Stomach smooth muscle (tissue), 2 donors: ENCODE data around the gene NCKAP5L.

Experiments used
- H3K27ac ChIP-seq: one replicate; pipeline ENCODE4 v1.7.0; 2013; ENCODE audit warnings: mild to moderate bottlenecking, low read length, inconsistent platforms
- H3K27me3 ChIP-seq, 2 donors: one replicate each; pipeline ENCODE4 v1.7.0; 2013; ENCODE audit warnings: low read length in 2 of 2; ENCODE audit not compliant: insufficient read depth in 2 of 2, control insufficient read depth in 1 of 2
- H3K36me3 ChIP-seq, 2 donors: one replicate each; pipeline ENCODE4 v1.7.0; 2013; ENCODE audit warnings: low read length in 2 of 2; ENCODE audit not compliant: control insufficient read depth in 2 of 2, insufficient read depth in 2 of 2
- H3K4me1 ChIP-seq: one replicate; pipeline ENCODE4 v1.7.0; 2013; ENCODE audit warnings: low read length; ENCODE audit not compliant: control insufficient read depth, insufficient read depth
- H3K4me3 ChIP-seq, 2 donors: one replicate each; pipeline ENCODE4 v1.7.0; 2013; ENCODE audit warnings: low read length in 2 of 2
- H3K9ac ChIP-seq, 2 donors: one replicate each; pipeline ENCODE4 v1.7.0; 2013; ENCODE audit warnings: low read length in 2 of 2, mild to moderate bottlenecking in 1 of 2
- H3K9me3 ChIP-seq, 2 donors: one replicate each; pipeline ENCODE4 v1.7.0; 2013; ENCODE audit warnings: low read length in 2 of 2; ENCODE audit not compliant: control insufficient read depth in 2 of 2
- donor health status: healthy.
- donor health status: Pancreatic carcinoma.

NCKAP5L gene

GRCh38 chr12:49797449-49797776 is 30.8 kb downstream of the NCKAP5L start:
- Histone ChIP-seq H3K9me3 (no peaks in the 10 kb centered on the region), H3K27me3 (no peaks in the 10 kb centered on the region), H3K36me3 (peaks cover 23 to 36% of the 10 kb centered on the region in 2 donors), H3K27ac (no peak overlapping the region), H3K4me3 (no peak overlapping the region), H3K4me1 (no peaks in the 10 kb centered on the region), H3K9ac (no peak overlapping the region)

GRCh38 chr12:49796606-49797448 is 31.4 kb downstream of the NCKAP5L start:
- H3K9me3 ChIP-seq = no peaks in the 10 kb centered on the region
- H3K4me1 ChIP-seq = no peaks in the 10 kb centered on the region
- no peak overlapping the region for H3K27ac ChIP-seq
- no peaks in the 10 kb centered on the region for H3K27me3 ChIP-seq
- H3K36me3 ChIP-seq = peaks cover 22 to 35% of the 10 kb centered on the region in 2 donors
- no peak overlapping the region for H3K9ac ChIP-seq
- no peak overlapping the region for H3K4me3 ChIP-seq

DNA sequence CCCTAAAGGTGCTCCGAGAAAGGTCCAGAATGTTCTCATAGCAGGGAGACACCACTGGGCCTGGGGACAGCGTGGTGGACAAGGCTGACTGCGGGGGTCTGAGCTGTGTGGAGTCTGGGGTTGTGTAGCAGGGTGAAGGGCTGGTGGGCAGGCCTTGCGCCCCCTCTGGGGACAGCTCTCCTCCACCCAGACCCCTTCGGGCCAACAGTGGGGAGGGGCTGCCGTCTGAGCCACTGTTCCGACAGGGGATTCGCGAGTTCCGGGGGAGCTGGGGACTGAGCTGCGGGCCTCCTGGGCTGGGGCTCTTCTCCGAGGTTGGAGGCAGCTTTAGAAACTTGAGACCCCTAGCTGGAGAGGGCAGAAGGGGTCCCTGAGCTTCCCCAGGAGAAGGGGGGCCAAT is 32.1 kb downstream of the NCKAP5L start:
- Histone ChIP-seq H3K27me3 (no peaks in the 10 kb centered on the region), H3K27ac (no peak overlapping the region), H3K36me3 (peaks cover 15 to 29% of the 10 kb centered on the region in 2 donors), H3K9ac (no peak overlapping the region), H3K4me3 (no peak overlapping the region), H3K4me1 (no peaks in the 10 kb centered on the region), H3K9me3 (no peaks in the 10 kb centered on the region)

DNA sequence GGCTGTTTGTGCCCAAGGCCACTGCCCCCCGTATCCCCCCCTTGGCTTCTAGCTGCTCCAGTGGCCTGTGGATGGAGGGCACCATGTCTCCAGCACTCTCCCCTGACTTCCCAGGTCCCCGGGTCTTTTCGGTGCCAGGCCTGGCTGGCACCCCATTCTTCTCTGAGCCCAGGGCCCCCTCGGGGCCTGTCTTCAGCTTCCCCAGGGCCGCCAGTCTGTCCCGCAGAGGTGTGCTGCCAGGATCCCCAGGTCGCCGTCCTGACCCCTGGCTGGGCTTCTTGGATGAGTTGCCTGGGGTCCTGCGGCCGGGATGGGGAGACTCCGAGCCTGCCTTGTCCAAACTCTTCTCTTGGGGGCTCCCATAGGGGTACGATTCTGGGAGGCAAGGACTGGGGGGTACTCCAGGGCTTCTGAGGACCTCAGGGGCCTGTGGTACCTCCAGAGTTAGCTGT is 32.5 kb downstream of the NCKAP5L start:
- H3K4me1 ChIP-seq = no peaks in the 10 kb centered on the region
- H3K27ac ChIP-seq = no peak overlapping the region
- H3K9ac ChIP-seq = no peak overlapping the region
- H3K36me3 ChIP-seq = peaks cover 13 to 26% of the 10 kb centered on the region in 2 donors
- no peak overlapping the region for H3K4me3 ChIP-seq
- H3K27me3 ChIP-seq = no peaks in the 10 kb centered on the region
- no peaks in the 10 kb centered on the region for H3K9me3 ChIP-seq

GRCh38 chr12:49794811-49795653 is 33.2 kb downstream of the NCKAP5L start:
- no peak overlapping the region for H3K27ac ChIP-seq
- no peak overlapping the region for H3K4me3 ChIP-seq
- no peak overlapping the region for H3K9ac ChIP-seq
- H3K36me3 ChIP-seq = peaks cover 10 to 21% of the 10 kb centered on the region in 2 donors
- no peaks in the 10 kb centered on the region for H3K4me1 ChIP-seq
- H3K9me3 ChIP-seq = no peaks in the 10 kb centered on the region
- H3K27me3 ChIP-seq = no peaks in the 10 kb centered on the region

DNA sequence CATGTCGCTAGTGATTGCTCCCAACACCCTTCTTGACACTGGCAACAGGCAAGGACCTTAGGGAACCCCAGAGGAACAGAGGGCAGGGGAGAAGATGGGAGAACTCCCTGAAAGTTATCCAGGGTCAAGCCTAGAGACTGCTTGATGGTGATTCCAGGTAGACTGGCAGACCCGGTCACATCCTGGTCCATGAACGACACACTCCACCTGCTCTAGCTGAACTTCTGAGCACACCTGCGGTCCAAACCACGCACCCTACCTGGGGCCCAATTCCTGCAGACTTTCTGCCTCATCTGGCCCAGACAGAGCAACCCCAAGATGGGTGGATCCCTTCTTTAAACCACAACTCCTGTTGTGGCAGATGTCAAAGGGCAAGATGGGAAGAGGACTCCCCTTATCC is 34.2 kb downstream of the NCKAP5L start:
- H3K9me3 ChIP-seq = no peaks in the 10 kb centered on the region
- no peaks in the 10 kb centered on the region for H3K4me1 ChIP-seq
- peaks cover 14 to 22% of the 10 kb centered on the region in 2 donors for H3K36me3 ChIP-seq
- no peaks in the 10 kb centered on the region for H3K27me3 ChIP-seq
- H3K9ac ChIP-seq = no peak overlapping the region
- H3K4me3 ChIP-seq = no peak overlapping the region
- no peak overlapping the region for H3K27ac ChIP-seq

DNA sequence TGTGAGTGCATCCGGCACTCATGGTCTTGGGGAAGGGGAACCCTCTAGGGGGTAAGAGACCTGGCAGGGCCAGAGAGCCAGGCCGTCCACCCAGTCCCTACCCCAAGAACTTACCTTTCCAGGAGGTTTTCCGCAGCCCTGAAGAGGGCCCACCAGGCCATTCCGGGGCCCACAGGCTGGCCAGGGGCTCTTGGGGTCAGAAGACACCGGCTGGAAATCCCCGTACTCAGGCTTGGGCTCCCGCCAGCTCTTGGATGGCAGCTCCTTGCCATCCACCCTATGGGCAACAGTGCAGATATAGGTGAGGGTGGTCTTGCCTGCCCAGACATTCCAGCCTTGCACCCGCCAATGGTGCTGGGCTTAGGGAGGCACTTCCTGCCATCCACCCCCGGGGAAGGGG is 34.6 kb downstream of the NCKAP5L start:
- no peaks in the 10 kb centered on the region for H3K4me1 ChIP-seq
- no peak overlapping the region for H3K9ac ChIP-seq
- no peaks in the 10 kb centered on the region for H3K9me3 ChIP-seq
- H3K27ac ChIP-seq = no peak overlapping the region
- no peaks in the 10 kb centered on the region for H3K27me3 ChIP-seq
- H3K36me3 ChIP-seq = peaks cover 14 to 18% of the 10 kb centered on the region in 2 donors
- H3K4me3 ChIP-seq = no peak overlapping the region

DNA sequence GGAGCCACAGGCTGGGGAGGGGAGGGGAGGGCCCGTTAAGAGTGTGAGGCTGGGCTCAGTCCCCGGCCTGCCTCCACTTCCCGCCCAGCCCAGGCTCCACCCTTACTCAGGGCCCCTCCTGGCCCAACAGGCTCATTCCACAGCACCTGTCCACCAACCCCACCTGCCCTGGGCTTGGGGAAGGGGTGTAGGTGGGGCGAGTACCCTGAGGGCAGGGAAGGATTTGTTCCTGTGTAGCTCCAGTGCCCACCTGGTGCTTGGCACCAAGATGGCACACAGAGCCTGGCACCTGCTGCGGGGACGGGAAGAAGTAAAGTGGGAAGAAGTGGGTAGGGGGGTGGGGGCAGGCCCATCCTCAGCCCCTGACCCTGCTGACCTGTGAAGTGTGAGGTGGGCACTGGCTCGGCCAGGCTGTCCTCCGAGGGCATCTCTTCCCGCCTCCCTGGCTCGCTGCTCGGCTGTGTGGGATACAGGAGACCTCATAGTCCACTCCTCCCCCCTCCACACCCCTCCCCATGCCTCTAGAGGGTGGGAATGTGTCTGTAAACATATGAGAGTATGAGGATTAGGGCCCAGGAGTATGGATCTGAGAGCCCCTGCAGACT is 35.1 kb downstream of the NCKAP5L start:
- Histone ChIP-seq H3K36me3 (peaks cover 11 to 15% of the 10 kb centered on the region in 2 donors), H3K9ac (no peak overlapping the region), H3K27me3 (no peaks in the 10 kb centered on the region), H3K4me1 (no peaks in the 10 kb centered on the region), H3K27ac (no peak overlapping the region), H3K9me3 (no peaks in the 10 kb centered on the region), H3K4me3 (no peak overlapping the region)

GRCh38 chr12:49792181-49792970 is 35.8 kb downstream of the NCKAP5L start:
- no peak overlapping the region for H3K27ac ChIP-seq
- H3K4me1 ChIP-seq = no peaks in the 10 kb centered on the region
- no peaks in the 10 kb centered on the region for H3K9me3 ChIP-seq
- no peaks in the 10 kb centered on the region for H3K27me3 ChIP-seq
- no peak overlapping the region for H3K4me3 ChIP-seq
- no peak overlapping the region for H3K9ac ChIP-seq
- H3K36me3 ChIP-seq = peaks cover 5 to 9% of the 10 kb centered on the region in 2 donors

DNA sequence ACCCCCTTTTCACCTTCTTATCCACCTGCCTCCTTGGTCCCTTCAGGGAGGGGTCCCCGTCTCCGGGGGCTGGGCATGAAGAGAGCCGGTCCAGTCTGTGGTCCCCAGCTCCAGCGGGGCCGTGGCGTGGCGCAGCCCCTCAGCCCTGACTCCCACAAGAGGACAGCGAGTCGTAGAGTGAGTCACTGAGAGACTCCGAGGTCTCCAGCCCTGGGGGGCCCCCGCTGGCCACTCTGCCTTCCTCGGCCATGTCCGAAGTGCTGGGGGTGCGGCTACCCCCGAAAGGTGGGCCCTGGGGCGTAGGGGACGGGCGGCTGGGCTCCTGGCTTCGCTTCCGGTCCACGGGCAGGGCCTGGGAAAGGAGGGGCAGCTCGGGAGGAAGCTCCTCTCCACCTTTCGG is 36.5 kb downstream of the NCKAP5L start:
- Histone ChIP-seq H3K27ac (no peak overlapping the region), H3K36me3 (peaks cover 5% of the 10 kb centered on the region in 2 donors), H3K9ac (no peak overlapping the region), H3K4me3 (no peak overlapping the region), H3K9me3 (no peaks in the 10 kb centered on the region), H3K27me3 (no peaks in the 10 kb centered on the region), H3K4me1 (no peaks in the 10 kb centered on the region)
